HepG2 (cell line): Measurements from ENCODE around the gene SCN4B. TPM values are rescaled to one million over a fixed set of nuclear protein-coding genes. Genes with fewer than 3 reads are reported as not detected.

Experiments used
- EED ChIP-seq: sonication (generic); formaldehyde crosslinking; IDR thresholded peaks from 2 replicates; pipeline ENCODE4 v1.5.0; 2020; ENCODE audit warnings: mild to moderate bottlenecking, missing genetic modification reagents
- ESRRA ChIP-seq: sonication (generic); formaldehyde crosslinking; IDR thresholded peaks from 2 replicates; pipeline ENCODE4 v1.5.1; 2020; ENCODE audit warnings: mild to moderate bottlenecking, low read depth, missing genetic modification reagents
- GABPB1 ChIP-seq: IDR thresholded peaks from 2 replicates; pipeline ENCODE4 v1.6.1; 2016; ENCODE audit warnings: mild to moderate bottlenecking, missing genetic modification reagents, moderate library complexity, missing compliant biosample characterization
- PHF8 ChIP-seq: sonication (generic); formaldehyde crosslinking; IDR thresholded peaks from 2 replicates; pipeline ENCODE4 v1.5.0; 2020; ENCODE audit warnings: missing genetic modification reagents
- PRPF4 ChIP-seq: fragments of 200-400 bp; formaldehyde crosslinking; IDR thresholded peaks from 2 replicates; pipeline ENCODE4 v1.6.1; 2016; ENCODE audit warnings: low read length, low read depth; ENCODE audit not compliant: poor library complexity, severe bottlenecking
- RFXANK ChIP-seq: IDR thresholded peaks from 2 replicates; pipeline ENCODE4 v1.6.1; 2016
- RFXAP ChIP-seq: sonication (generic); formaldehyde crosslinking; IDR thresholded peaks from 2 replicates; pipeline ENCODE4 v1.4.0; 2020; ENCODE audit warnings: missing genetic modification reagents, borderline replicate concordance
- TCF12 ChIP-seq, 2 experiments: fragments of 450-650 bp in 1 of 2; sonication (generic) in 1 of 2; formaldehyde crosslinking in 1 of 2; IDR thresholded peaks; 2 replicates each; pipeline versions ENCODE4 v1.6.1 to v1.8.0; 2017 to 2022; ENCODE audit warnings: antibody characterized with exemption in 1 of 2, mild to moderate bottlenecking in 1 of 2, missing genetic modification reagents in 1 of 2, moderate library complexity in 1 of 2
- polyA plus RNA-seq, 8 experiments: library from polyadenylated mRNA; depleted of rRNA in 3 of 8; stranded (reverse) in 7 of 8; unstranded in 1 of 8; fragments of >200 nt; fragmentation: Illumina TruSeq in 4 of 8; extraction: Trizol in 4 of 8; gene quantifications; 2 replicates each; pipeline versions ENCODE4 v1.2.1 to v1.2.3, GENCODE V29; 2011 to 2016; ENCODE audit warnings: low read depth in 4 of 8, missing spikeins in 1 of 8, mixed read lengths in 1 of 8; ENCODE audit not compliant: insufficient read depth in 1 of 8
- total RNA-seq, 5 experiments: library from RNA; depleted of rRNA; stranded (reverse); fragments of >200 nt; fragmentation: Illumina TruSeq; extraction: Trizol; gene quantifications; 2 replicates each; pipeline ENCODE4 v1.2.3, GENCODE V29; 2016; ENCODE audit warnings: low read depth in 1 of 5
- TF ChIP-seq, protein P1 (sequence below): IDR thresholded peaks from 2 replicates; pipeline ENCODE4 v1.6.1; 2016; ENCODE audit warnings: mild to moderate bottlenecking
- TF ChIP-seq, protein P2 (sequence below): sonication (generic); formaldehyde crosslinking; IDR thresholded peaks from 2 replicates; pipeline ENCODE4 v1.4.0; 2020; ENCODE audit warnings: missing genetic modification reagents
- TF ChIP-seq, protein P3 (sequence below): sonication (generic); formaldehyde crosslinking; conservative IDR thresholded peaks from 2 replicates; pipeline ENCODE4 v1.4.0; 2020; ENCODE audit warnings: mild to moderate bottlenecking, missing genetic modification reagents, moderate library complexity
- TF ChIP-seq, protein P4 (sequence below): sonication (generic); formaldehyde crosslinking; IDR thresholded peaks from 2 replicates; pipeline ENCODE4 v1.4.0; 2020; ENCODE audit warnings: low read depth, mild to moderate bottlenecking, missing genetic modification reagents
- TF ChIP-seq, protein P5 (sequence below): sonication (generic); formaldehyde crosslinking; IDR thresholded peaks from 2 replicates; pipeline ENCODE4 v1.4.0; 2020; ENCODE audit warnings: missing genetic modification reagents, mild to moderate bottlenecking, borderline replicate concordance
- TF ChIP-seq, protein P6 (sequence below): sonication (generic); formaldehyde crosslinking; IDR thresholded peaks from 2 replicates; pipeline ENCODE4 v1.4.0; 2020; ENCODE audit warnings: missing genetic modification reagents

SCN4B gene
- total and polyA plus RNA-seq, 2 of the 13 experiments (the other 11 are each of a cell fraction or from before 2014, with no cell fraction given): 0.04 to 0.29 TPM

DNA sequence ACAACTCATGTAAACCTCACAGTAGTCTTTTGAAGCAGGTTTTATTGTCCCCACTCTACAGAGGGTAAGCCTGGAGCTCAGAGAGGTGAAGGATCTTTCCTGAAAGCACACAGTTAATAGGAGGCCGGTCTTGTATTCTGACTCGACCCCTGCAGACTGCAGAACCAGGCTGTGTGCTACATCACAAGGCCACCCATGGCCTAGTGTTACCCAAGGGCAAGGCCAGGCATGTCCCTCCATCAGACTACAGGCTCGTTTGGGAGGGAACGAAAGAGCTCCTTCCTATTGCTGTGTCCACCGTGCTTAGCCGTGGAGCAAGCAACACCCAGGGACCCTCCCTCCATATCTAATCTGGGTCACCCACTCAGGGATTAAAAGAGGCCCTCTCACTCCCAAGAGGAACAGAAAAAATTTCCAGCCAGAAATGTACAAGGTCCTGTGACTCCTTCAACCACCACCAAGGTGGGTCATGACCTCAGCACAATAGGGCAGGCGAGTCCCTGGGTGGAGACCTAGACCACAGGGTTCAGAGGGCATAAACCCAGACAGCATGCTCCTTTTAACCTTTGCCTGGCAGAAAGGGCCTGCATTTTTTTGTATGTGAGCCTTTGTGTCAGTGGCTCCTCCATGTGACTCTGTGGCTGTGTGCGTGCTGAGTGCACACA, 59.6 kb downstream of the SCN4B start (continued):
- TF ChIP-seq, protein P1, sequence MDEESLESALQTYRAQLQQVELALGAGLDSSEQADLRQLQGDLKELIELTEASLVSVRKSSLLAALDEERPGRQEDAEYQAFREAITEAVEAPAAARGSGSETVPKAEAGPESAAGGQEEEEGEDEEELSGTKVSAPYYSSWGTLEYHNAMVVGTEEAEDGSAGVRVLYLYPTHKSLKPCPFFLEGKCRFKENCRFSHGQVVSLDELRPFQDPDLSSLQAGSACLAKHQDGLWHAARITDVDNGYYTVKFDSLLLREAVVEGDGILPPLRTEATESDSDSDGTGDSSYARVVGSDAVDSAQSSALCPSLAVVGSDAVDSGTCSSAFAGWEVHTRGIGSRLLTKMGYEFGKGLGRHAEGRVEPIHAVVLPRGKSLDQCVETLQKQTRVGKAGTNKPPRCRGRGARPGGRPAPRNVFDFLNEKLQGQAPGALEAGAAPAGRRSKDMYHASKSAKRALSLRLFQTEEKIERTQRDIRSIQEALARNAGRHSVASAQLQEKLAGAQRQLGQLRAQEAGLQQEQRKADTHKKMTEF (CRISPR knock-in tag): 0 out of 2 replicates have a peak, but pooled peaks have one; percentile 26
- TF ChIP-seq, protein P2, sequence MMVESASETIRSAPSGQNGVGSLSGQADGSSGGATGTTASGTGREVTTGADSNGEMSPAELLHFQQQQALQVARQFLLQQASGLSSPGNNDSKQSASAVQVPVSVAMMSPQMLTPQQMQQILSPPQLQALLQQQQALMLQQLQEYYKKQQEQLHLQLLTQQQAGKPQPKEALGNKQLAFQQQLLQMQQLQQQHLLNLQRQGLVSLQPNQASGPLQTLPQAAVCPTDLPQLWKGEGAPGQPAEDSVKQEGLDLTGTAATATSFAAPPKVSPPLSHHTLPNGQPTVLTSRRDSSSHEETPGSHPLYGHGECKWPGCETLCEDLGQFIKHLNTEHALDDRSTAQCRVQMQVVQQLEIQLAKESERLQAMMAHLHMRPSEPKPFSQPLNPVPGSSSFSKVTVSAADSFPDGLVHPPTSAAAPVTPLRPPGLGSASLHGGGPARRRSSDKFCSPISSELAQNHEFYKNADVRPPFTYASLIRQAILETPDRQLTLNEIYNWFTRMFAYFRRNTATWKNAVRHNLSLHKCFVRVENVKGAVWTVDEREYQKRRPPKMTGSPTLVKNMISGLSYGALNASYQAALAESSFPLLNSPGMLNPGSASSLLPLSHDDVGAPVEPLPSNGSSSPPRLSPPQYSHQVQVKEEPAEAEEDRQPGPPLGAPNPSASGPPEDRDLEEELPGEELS: no peak
- TF ChIP-seq, protein P3, sequence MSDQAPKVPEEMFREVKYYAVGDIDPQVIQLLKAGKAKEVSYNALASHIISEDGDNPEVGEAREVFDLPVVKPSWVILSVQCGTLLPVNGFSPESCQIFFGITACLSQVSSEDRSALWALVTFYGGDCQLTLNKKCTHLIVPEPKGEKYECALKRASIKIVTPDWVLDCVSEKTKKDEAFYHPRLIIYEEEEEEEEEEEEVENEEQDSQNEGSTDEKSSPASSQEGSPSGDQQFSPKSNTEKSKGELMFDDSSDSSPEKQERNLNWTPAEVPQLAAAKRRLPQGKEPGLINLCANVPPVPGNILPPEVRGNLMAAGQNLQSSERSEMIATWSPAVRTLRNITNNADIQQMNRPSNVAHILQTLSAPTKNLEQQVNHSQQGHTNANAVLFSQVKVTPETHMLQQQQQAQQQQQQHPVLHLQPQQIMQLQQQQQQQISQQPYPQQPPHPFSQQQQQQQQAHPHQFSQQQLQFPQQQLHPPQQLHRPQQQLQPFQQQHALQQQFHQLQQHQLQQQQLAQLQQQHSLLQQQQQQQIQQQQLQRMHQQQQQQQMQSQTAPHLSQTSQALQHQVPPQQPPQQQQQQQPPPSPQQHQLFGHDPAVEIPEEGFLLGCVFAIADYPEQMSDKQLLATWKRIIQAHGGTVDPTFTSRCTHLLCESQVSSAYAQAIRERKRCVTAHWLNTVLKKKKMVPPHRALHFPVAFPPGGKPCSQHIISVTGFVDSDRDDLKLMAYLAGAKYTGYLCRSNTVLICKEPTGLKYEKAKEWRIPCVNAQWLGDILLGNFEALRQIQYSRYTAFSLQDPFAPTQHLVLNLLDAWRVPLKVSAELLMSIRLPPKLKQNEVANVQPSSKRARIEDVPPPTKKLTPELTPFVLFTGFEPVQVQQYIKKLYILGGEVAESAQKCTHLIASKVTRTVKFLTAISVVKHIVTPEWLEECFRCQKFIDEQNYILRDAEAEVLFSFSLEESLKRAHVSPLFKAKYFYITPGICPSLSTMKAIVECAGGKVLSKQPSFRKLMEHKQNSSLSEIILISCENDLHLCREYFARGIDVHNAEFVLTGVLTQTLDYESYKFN (CRISPR knock-in tag): peak; percentile 30; the same call in 1 of the 2 replicates
- TF ChIP-seq, protein P4, sequence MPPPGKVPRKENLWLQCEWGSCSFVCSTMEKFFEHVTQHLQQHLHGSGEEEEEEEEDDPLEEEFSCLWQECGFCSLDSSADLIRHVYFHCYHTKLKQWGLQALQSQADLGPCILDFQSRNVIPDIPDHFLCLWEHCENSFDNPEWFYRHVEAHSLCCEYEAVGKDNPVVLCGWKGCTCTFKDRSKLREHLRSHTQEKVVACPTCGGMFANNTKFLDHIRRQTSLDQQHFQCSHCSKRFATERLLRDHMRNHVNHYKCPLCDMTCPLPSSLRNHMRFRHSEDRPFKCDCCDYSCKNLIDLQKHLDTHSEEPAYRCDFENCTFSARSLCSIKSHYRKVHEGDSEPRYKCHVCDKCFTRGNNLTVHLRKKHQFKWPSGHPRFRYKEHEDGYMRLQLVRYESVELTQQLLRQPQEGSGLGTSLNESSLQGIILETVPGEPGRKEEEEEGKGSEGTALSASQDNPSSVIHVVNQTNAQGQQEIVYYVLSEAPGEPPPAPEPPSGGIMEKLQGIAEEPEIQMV (CRISPR knock-in tag): no peak
- TF ChIP-seq ESRRA (CRISPR knock-in tag) (0 out of 2 replicates have a peak, but pooled peaks have one; percentile 25), EED (no peak), RFXANK (CRISPR knock-in tag) (no peak), PRPF4 (no peak), TCF12 (IDR thresholded peaks at IDR 0.05) (no peak), TCF12 (CRISPR knock-in tag; IDR thresholded peaks at IDR 0.05) (no peak), RFXAP (CRISPR knock-in tag) (no peak), GABPB1 (CRISPR knock-in tag) (no peak), PHF8 (CRISPR knock-in tag) (0 out of 2 replicates have a peak, but pooled peaks have one; percentile 24)
- TF ChIP-seq, protein P5, sequence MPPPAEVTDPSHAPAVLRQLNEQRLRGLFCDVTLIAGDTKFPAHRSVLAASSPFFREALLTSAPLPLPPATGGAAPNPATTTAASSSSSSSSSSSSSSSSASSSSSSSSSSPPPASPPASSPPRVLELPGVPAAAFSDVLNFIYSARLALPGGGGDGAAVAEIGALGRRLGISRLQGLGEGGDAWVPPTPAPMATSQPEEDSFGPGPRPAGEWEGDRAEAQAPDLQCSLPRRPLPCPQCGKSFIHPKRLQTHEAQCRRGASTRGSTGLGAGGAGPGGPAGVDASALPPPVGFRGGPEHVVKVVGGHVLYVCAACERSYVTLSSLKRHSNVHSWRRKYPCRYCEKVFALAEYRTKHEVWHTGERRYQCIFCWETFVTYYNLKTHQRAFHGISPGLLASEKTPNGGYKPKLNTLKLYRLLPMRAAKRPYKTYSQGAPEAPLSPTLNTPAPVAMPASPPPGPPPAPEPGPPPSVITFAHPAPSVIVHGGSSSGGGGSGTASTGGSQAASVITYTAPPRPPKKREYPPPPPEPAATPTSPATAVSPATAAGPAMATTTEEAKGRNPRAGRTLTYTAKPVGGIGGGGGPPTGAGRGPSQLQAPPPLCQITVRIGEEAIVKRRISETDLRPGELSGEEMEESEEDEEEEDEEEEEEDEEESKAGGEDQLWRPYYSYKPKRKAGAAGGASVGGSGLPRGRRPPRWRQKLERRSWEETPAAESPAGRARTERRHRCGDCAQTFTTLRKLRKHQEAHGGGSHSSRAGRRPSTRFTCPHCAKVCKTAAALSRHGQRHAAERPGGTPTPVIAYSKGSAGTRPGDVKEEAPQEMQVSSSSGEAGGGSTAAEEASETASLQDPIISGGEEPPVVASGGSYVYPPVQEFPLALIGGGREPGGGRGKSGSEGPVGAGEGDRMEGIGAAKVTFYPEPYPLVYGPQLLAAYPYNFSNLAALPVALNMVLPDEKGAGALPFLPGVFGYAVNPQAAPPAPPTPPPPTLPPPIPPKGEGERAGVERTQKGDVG (CRISPR knock-in tag): no peak
- TF ChIP-seq, protein P6, sequence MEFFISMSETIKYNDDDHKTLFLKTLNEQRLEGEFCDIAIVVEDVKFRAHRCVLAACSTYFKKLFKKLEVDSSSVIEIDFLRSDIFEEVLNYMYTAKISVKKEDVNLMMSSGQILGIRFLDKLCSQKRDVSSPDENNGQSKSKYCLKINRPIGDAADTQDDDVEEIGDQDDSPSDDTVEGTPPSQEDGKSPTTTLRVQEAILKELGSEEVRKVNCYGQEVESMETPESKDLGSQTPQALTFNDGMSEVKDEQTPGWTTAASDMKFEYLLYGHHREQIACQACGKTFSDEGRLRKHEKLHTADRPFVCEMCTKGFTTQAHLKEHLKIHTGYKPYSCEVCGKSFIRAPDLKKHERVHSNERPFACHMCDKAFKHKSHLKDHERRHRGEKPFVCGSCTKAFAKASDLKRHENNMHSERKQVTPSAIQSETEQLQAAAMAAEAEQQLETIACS (CRISPR knock-in tag): no peak
